NB4 (cell line): ENCODE measurements around the gene SELP.

Source experiments
- DNase-seq: peaks from one replicate; pipeline ENCODE4 v3.0.0; 2010; ENCODE audit warnings: low read depth
- H3K4me3 ChIP-seq: one replicate; pipeline ENCODE4 v1.5.1; 2011; ENCODE audit warnings: mild to moderate bottlenecking, low read depth, low read length, moderate library complexity
- CTCF ChIP-seq: IDR thresholded peaks from one replicate; pipeline ENCODE4 v1.5.1; 2012; ENCODE audit warnings: low read depth, low read length
- MAX ChIP-seq: IDR thresholded peaks from 2 replicates; pipeline ENCODE4 v1.6.1; 2011; ENCODE audit warnings: low read depth, low read length
- MYC ChIP-seq: IDR thresholded peaks from 2 replicates; pipeline ENCODE4 v1.6.1; 2011; ENCODE audit warnings: low read depth, low read length
- POLR2A ChIP-seq: IDR thresholded peaks from 2 replicates; pipeline ENCODE4 v1.6.1; 2011; ENCODE audit warnings: mild to moderate bottlenecking; ENCODE audit not compliant: insufficient read length; ENCODE audit errors: extremely low read depth

The SELP gene

GRCh38 chr1:169586067-169586394 lies 43.9 kb downstream of the SELP start:
- TF ChIP-seq CTCF (no peak), POLR2A (no peak), MYC (no peak), MAX (no peak)
- no peak overlapping the region for H3K4me3 ChIP-seq
- DNase-seq = no peak

GRCh38 chr1:169585181-169585580 lies 44.7 kb downstream of the SELP start:
- peak overlapping the region; percentile 11 for H3K4me3 ChIP-seq
- TF ChIP-seq MAX = no peak
- TF ChIP-seq CTCF = no peak
- no peak for TF ChIP-seq MYC
- no peak for TF ChIP-seq POLR2A
- DNase-seq = peak; percentile 29

GRCh38 chr1:169584483-169585144 lies 45.3 kb downstream of the SELP start:
- peak; percentile 35 for DNase-seq
- peak overlapping the region; percentile 11 for H3K4me3 ChIP-seq
- TF ChIP-seq POLR2A (no peak), MYC (no peak)

- DNase-seq = no peak
- no peak overlapping the region for H3K4me3 ChIP-seq
- TF ChIP-seq MAX (no peak), MYC (no peak), POLR2A (no peak), CTCF (no peak)
These were observed 51.8 kb downstream of the SELP start for GRCh38 chr1:169577981-169578738.

- TF ChIP-seq MAX = no peak
- TF ChIP-seq MYC = no peak
- TF ChIP-seq POLR2A = no peak
- no peak for TF ChIP-seq CTCF
- no peak for DNase-seq
- no peak overlapping the region for H3K4me3 ChIP-seq
These were observed 53.0 kb downstream of the SELP start for GRCh38 chr1:169576935-169577331.

GRCh38 chr1:169576241-169576934 lies 53.5 kb downstream of the SELP start:
- DNase-seq = no peak
- TF ChIP-seq POLR2A (no peak), MAX (no peak), CTCF (no peak), MYC (no peak)
- H3K4me3 ChIP-seq = no peak overlapping the region
